ENCODE results near the gene NUP188. TPM values are rescaled to one million over a fixed set of nuclear protein-coding genes. Genes with fewer than 3 reads are reported as not detected.

The NUP188 gene
- total RNA-seq, 1 donor from 2014 or later = 103 TPM

- peaks cover 6% of the 10 kb centered on the region for H3K4me1 Mint-ChIP-seq
- no peak overlapping the region for H3K27ac Mint-ChIP-seq
- no peaks in the 10 kb centered on the region for H3K9me3 Mint-ChIP-seq
- ATAC-seq (ENCODE audit: low read depth) = no peak
- ChIA-PET CTCF (interaction anchor here (1.1 kb wide), 1 partner anchor 23 kb away, joined by 3 read pairs; no protein-coding TSS in a partner anchor), POLR2A (interaction anchor here (0.5 kb wide), 3 partner anchors 12 to 215 kb away, joined by 3 read pairs; no protein-coding TSS in a partner anchor)
- H3K4me3 Mint-ChIP-seq = no peak overlapping the region
- TF ChIP-seq CTCF (IDR thresholded peaks at IDR 0.05) = no peak
- no peak for DNase-seq
- H3K36me3 Mint-ChIP-seq (ENCODE audit: low read depth) = peaks cover 63% of the 10 kb centered on the region
- intact Hi-C loops (cut with micrococcal nuclease) = loop anchor here (5.0 kb wide), 1 partner anchor 774 kb away; no protein-coding TSS in a partner anchor
- no peaks in the 10 kb centered on the region for H3K27me3 Mint-ChIP-seq
Observed at GRCh38 chr9:129007766-129008468, 60.4 kb downstream of the NUP188 start.

GRCh38 chr9:129008469-129008965, 61.0 kb downstream of the NUP188 start:
- Mint-ChIP-seq H3K36me3 (ENCODE audit: low read depth) (peaks cover 59% of the 10 kb centered on the region), H3K27me3 (no peaks in the 10 kb centered on the region), H3K4me3 (no peak overlapping the region), H3K9me3 (no peaks in the 10 kb centered on the region), H3K27ac (no peak overlapping the region), H3K4me1 (peaks cover 6% of the 10 kb centered on the region)
- ATAC-seq (ENCODE audit: low read depth) (no peak), DNase-seq (no peak)
- TF ChIP-seq CTCF (IDR thresholded peaks at IDR 0.05) = no peak
- POLR2A ChIA-PET = interaction anchor here (0.5 kb wide), 1 partner anchor 11 kb away, joined by 3 read pairs; no protein-coding TSS in a partner anchor
- intact Hi-C loops (cut with micrococcal nuclease) = loop anchor here (5.0 kb wide), 1 partner anchor 774 kb away; no protein-coding TSS in a partner anchor
- CTCF ChIA-PET = no interaction called here

GRCh38 chr9:129008986-129009583, 61.6 kb downstream of the NUP188 start:
- H3K27ac Mint-ChIP-seq = no peak overlapping the region
- CTCF ChIA-PET = no interaction called here
- DNase-seq = no peak

GRCh38 chr9:129009584-129010141, 62.2 kb downstream of the NUP188 start:
- H3K4me3 Mint-ChIP-seq = no peak overlapping the region
- H3K36me3 Mint-ChIP-seq (ENCODE audit: low read depth) = peaks cover 57% of the 10 kb centered on the region
- H3K4me1 Mint-ChIP-seq = peaks cover 6% of the 10 kb centered on the region
- ChIA-PET CTCF (no interaction called here), POLR2A (no interaction called here)
- no peaks in the 10 kb centered on the region for H3K9me3 Mint-ChIP-seq
- DNase-seq = no peak
- intact Hi-C loops (cut with micrococcal nuclease) = loop anchor here (5.0 kb wide), 1 partner anchor 773 kb away; no protein-coding TSS in a partner anchor
- ATAC-seq (ENCODE audit: low read depth) = no peak
- TF ChIP-seq CTCF (IDR thresholded peaks at IDR 0.05) = no peak
- no peak overlapping the region for H3K27ac Mint-ChIP-seq
- no peaks in the 10 kb centered on the region for H3K27me3 Mint-ChIP-seq

More at GRCh38 chr9:129008986-129009583, 61.6 kb downstream of the NUP188 start:
- Mint-ChIP-seq H3K9me3 (no peaks in the 10 kb centered on the region), H3K4me1 (peaks cover 6% of the 10 kb centered on the region), H3K36me3 (ENCODE audit: low read depth) (peaks cover 56% of the 10 kb centered on the region), H3K4me3 (no peak overlapping the region), H3K27me3 (no peaks in the 10 kb centered on the region)
- ATAC-seq (ENCODE audit: low read depth) = no peak
- POLR2A ChIA-PET = no interaction called here
- intact Hi-C loops (cut with micrococcal nuclease) = loop anchor here (5.0 kb wide), 1 partner anchor 773 kb away; no protein-coding TSS in a partner anchor
- no peak for TF ChIP-seq CTCF (IDR thresholded peaks at IDR 0.05)

Measured in activated B cell treated with CpG ODN at 0.5 μM for 24 hours (primary cell).